ENCODE data around the gene TYMP.

Gene TYMP

GRCh38 chr22:50498322-50498890 lies 31.4 kb downstream of the TYMP start:
- no peaks in the 10 kb centered on the region for H3K9me3 Mint-ChIP-seq
- H3K27me3 Mint-ChIP-seq (ENCODE audit: low read depth, poor library complexity) = peaks cover 13% of the 10 kb centered on the region
- peak overlapping the region; percentile 15 for H3K4me3 Mint-ChIP-seq
- TF ChIP-seq CTCF (IDR thresholded peaks at IDR 0.05) = peak; percentile 56
- H3K27ac Mint-ChIP-seq = peak overlapping the region; percentile 46
- DNase-seq = peak; percentile 71
- H3K4me1 Mint-ChIP-seq = peaks cover 20% of the 10 kb centered on the region
- no peaks in the 10 kb centered on the region for H3K36me3 Mint-ChIP-seq (ENCODE audit: low read depth)

DNA sequence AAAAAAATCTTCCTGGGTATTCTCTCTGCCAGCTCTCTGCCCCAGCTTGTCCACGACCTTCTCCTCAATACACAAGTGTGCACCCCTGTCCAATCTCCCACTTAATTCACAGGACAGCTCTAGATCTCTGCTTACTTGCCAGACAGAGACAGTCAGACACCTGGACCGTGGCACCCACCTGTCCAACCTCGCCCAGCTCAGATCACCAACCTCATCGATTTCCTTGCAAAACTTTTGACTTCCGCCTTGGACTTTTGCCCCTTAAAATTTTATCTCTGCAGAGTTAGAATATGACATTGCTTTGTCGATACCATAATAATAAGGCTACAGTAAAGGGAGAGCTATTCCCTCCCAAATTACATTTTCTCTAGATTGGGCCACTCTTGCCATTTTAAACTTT lies 32.7 kb downstream of the TYMP start:
- Mint-ChIP-seq H3K27me3 (ENCODE audit: low read depth, poor library complexity) (peaks cover 11% of the 10 kb centered on the region), H3K4me3 (no peak overlapping the region), H3K36me3 (ENCODE audit: low read depth) (no peaks in the 10 kb centered on the region), H3K27ac (no peak overlapping the region), H3K4me1 (peaks cover 20% of the 10 kb centered on the region), H3K9me3 (no peaks in the 10 kb centered on the region)
- TF ChIP-seq CTCF (IDR thresholded peaks at IDR 0.05) = no peak
- DNase-seq = no peak

DNA sequence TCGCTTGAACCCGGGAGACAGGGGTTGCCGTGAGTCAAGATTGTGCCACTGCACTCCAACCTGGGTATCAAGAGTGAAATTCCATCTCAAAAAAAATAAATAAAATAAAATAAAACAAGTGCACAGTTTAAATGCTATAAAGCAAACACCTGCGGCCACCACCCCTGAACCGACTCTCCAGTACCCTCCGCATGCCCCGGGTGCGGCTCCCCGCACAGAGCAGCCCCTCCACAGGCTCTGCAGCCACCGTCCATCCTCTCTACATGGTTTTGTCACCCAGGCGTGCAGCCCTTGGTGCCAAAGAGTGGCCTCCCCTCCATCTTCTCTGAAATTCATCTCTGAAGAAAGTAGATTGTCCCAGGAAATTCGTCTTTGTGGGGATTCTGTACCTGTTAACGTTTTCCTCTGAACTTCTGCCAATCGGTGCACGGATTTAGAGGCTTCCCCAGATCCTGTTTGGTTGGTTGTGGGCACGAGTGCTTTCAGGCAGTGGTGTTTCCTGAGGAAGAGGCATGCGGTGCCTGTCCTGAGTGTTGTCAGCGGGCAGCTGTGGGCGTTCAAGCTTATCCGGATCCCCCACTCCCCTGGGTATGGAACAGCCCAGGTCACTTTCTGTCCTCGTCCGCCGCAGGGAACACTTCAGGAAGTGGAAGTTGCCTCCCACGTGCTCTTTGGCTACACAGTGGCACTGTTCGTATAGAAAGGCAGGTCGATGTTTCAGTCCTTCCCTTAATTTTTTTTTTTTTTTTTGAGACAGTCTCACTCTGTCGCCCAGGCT lies 39.1 kb downstream of the TYMP start:
- no peaks in the 10 kb centered on the region for H3K9me3 Mint-ChIP-seq
- H3K27me3 Mint-ChIP-seq (ENCODE audit: low read depth, poor library complexity) = peaks cover 10% of the 10 kb centered on the region
- DNase-seq = no peak
- H3K27ac Mint-ChIP-seq = peak overlapping the region; percentile 39
- peaks cover 22% of the 10 kb centered on the region for H3K4me1 Mint-ChIP-seq
- TF ChIP-seq CTCF (IDR thresholded peaks at IDR 0.05) = no peak
- H3K4me3 Mint-ChIP-seq = peak overlapping the region; percentile 15
- H3K36me3 Mint-ChIP-seq (ENCODE audit: low read depth) = no peaks in the 10 kb centered on the region

DNA sequence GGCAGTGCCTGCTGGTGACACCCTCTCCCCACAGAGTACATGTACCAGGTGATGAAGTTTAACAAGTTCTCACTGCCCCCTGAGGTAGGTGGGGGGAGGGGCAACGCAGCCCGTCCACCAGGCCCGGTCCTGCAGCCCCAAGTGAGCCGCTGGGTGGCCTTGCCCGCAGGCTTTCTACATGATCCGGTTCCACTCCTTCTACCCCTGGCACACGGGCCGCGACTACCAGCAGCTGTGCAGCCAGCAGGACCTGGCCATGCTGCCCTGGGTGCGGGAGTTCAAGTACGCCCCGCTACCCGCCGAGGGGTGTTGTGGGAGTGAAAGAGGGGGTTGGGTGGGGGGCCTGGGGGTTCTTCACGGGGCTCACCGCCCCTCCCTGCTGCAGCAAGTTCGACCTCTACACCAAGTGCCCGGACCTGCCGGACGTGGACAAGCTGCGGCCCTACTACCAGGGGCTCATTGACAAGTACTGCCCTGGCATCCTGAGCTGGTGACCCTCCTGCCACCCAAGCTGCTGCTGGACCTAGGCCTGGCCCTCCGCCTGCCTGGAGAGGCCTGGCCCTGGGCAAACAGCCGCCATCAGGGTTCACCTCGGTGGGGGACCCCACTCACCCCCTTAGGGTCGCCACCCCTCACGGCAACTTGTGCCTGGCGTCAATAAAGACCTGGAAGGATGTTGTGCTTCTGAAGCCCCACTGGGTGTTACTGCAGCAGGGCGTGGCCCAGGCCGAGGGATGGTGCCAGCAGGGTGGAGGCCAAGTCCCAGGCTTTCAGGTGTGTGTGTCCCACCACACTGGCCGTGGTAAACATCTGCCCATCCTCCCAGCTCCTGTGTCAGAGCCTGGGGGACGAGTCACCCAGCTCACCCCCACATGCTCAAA lies 40.2 kb downstream of the TYMP start:
- H3K4me1 Mint-ChIP-seq = peaks cover 29% of the 10 kb centered on the region
- H3K36me3 Mint-ChIP-seq (ENCODE audit: low read depth) = no peaks in the 10 kb centered on the region
- H3K4me3 Mint-ChIP-seq = no peak overlapping the region
- H3K27me3 Mint-ChIP-seq (ENCODE audit: low read depth, poor library complexity) = peaks cover 14% of the 10 kb centered on the region
- TF ChIP-seq CTCF (IDR thresholded peaks at IDR 0.05) = no peak
- DNase-seq = no peak
- H3K9me3 Mint-ChIP-seq = no peaks in the 10 kb centered on the region
- H3K27ac Mint-ChIP-seq = no peak overlapping the region

GRCh38 chr22:50488886-50489285 lies 40.9 kb downstream of the TYMP start:
- Mint-ChIP-seq H3K9me3 (no peaks in the 10 kb centered on the region), H3K4me3 (no peak overlapping the region), H3K4me1 (peaks cover 34% of the 10 kb centered on the region), H3K27ac (no peak overlapping the region), H3K36me3 (ENCODE audit: low read depth) (no peaks in the 10 kb centered on the region), H3K27me3 (ENCODE audit: low read depth, poor library complexity) (peaks cover 10% of the 10 kb centered on the region)
- no peak for TF ChIP-seq CTCF (IDR thresholded peaks at IDR 0.05)
- no peak for DNase-seq
